Astrocyte (in vitro differentiated cells and primary cell): ENCODE measurements around the gene NABP1. TPM values are rescaled to one million over a fixed set of nuclear protein-coding genes. Genes with fewer than 3 reads are reported as not detected.

Source experiments
- DNase-seq: peaks from one replicate; pipeline ENCODE4 v3.0.0-alpha.2; 2010; ENCODE audit warnings: low read depth
- FAIRE-seq: peaks from 2 replicates; lab custom pipeline; 2011; peaks lifted over from hg19 to GRCh38; lab: Jason Lieb, UNC
- H2AFZ ChIP-seq: 2 replicates; pipeline ENCODE4 v1.6.0; 2012; ENCODE audit warnings: low read depth, low read length, inconsistent platforms
- H3K27ac ChIP-seq: 2 replicates; pipeline ENCODE4 v1.5.1; 2011; ENCODE audit warnings: low read depth, low read length, inconsistent platforms
- H3K27me3 ChIP-seq: 2 replicates; pipeline ENCODE4 v1.6.0; 2011; ENCODE audit warnings: low read length, inconsistent platforms; ENCODE audit not compliant: insufficient read depth
- H3K36me3 ChIP-seq: 2 replicates; pipeline ENCODE4 v1.5.1; 2011; ENCODE audit warnings: low read length, inconsistent platforms; ENCODE audit not compliant: insufficient read depth
- H3K4me1 ChIP-seq: 2 replicates; pipeline ENCODE4 v1.5.1; 2011; ENCODE audit warnings: low read length, inconsistent platforms; ENCODE audit not compliant: insufficient read depth
- H3K4me2 ChIP-seq: 2 replicates; pipeline ENCODE4 v1.6.0; 2012; ENCODE audit warnings: low read length, inconsistent platforms
- H3K4me3 ChIP-seq: 2 replicates; pipeline ENCODE4 v1.5.1; 2011; ENCODE audit warnings: low read depth, mild to moderate bottlenecking, low read length, inconsistent platforms; ENCODE audit not compliant: insufficient read depth
- H3K79me2 ChIP-seq: 2 replicates; pipeline ENCODE4 v1.6.0; 2012; ENCODE audit warnings: mild to moderate bottlenecking, low read length, inconsistent platforms; ENCODE audit not compliant: insufficient read depth
- H3K9ac ChIP-seq: 2 replicates; pipeline ENCODE4 v1.6.0; 2012; ENCODE audit warnings: mild to moderate bottlenecking, low read length, inconsistent platforms
- H3K9me3 ChIP-seq: 2 replicates; pipeline ENCODE4 v1.5.1; 2012; ENCODE audit warnings: low read depth, mild to moderate bottlenecking, low read length, inconsistent platforms; ENCODE audit not compliant: insufficient read depth
- H4K20me1 ChIP-seq: 2 replicates; pipeline ENCODE4 v1.6.0; 2012; ENCODE audit warnings: low read length, inconsistent platforms; ENCODE audit not compliant: insufficient read depth
- H3K27ac Mint-ChIP-seq: one replicate; pipeline ENCODE4 v1.8.0; 2021; ENCODE audit warnings: mild to moderate bottlenecking, mixed read lengths; ENCODE audit not compliant: unreplicated experiment
- H3K27me3 Mint-ChIP-seq: one replicate; pipeline ENCODE4 v1.8.0; 2021; ENCODE audit warnings: low read depth, mixed read lengths; ENCODE audit not compliant: unreplicated experiment
- H3K36me3 Mint-ChIP-seq: one replicate; pipeline ENCODE4 v1.8.0; 2021; ENCODE audit warnings: low read depth, mixed read lengths; ENCODE audit not compliant: unreplicated experiment
- H3K4me1 Mint-ChIP-seq: one replicate; pipeline ENCODE4 v1.8.0; 2021; ENCODE audit warnings: low read depth, mixed read lengths; ENCODE audit not compliant: unreplicated experiment
- H3K4me3 Mint-ChIP-seq: one replicate; pipeline ENCODE4 v1.8.0; 2021; ENCODE audit warnings: mild to moderate bottlenecking, moderate library complexity, mixed read lengths; ENCODE audit not compliant: unreplicated experiment
- H3K9me3 Mint-ChIP-seq: one replicate; pipeline ENCODE4 v1.8.0; 2021; ENCODE audit warnings: mild to moderate bottlenecking, mixed read lengths; ENCODE audit not compliant: unreplicated experiment
- CTCF ChIP-seq: IDR thresholded peaks from 2 replicates; pipeline ENCODE4 v1.5.1; 2011; ENCODE audit warnings: low read depth, mild to moderate bottlenecking, inconsistent platforms, low read length, moderate library complexity; ENCODE audit not compliant: insufficient read depth
- EZH2 ChIP-seq: IDR thresholded peaks from 2 replicates; pipeline ENCODE4 v1.6.1; 2012; ENCODE audit warnings: mild to moderate bottlenecking, low read length, inconsistent platforms; ENCODE audit not compliant: insufficient read depth
- total RNA-seq: library from RNA; stranded (reverse); gene quantifications from 2 replicates; pipeline ENCODE4 v1.2.1, GENCODE V29; 2021

NABP1 gene
- total RNA-seq, 1 donor from 2014 or later, result 213 TPM

- H3K27ac ChIP-seq, result no peak overlapping the region
- H3K36me3 ChIP-seq, result no peaks in the 10 kb centered on the region
- no peak for TF ChIP-seq CTCF
- Mint-ChIP-seq H3K4me1 (peaks cover 13% of the 10 kb centered on the region), H3K9me3 (no peaks in the 10 kb centered on the region), H3K27ac (no peak overlapping the region), H3K36me3 (no peaks in the 10 kb centered on the region), H3K27me3 (no peaks in the 10 kb centered on the region), H3K4me3 (no peak overlapping the region)
- no peaks in the 10 kb centered on the region for H3K27me3 ChIP-seq
- H3K4me1 ChIP-seq, result peaks cover 1% of the 10 kb centered on the region
- DNase-seq, result no peak
- no peak for FAIRE-seq
- no peaks in the 10 kb centered on the region for H3K9me3 ChIP-seq
- H4K20me1 ChIP-seq, result no peaks in the 10 kb centered on the region
- H2AFZ ChIP-seq, result no peak overlapping the region
- H3K9ac ChIP-seq, result no peak overlapping the region
- H3K4me2 ChIP-seq, result no peak overlapping the region
- no peak overlapping the region for H3K4me3 ChIP-seq
- H3K79me2 ChIP-seq, result no peaks in the 10 kb centered on the region
Observed at GRCh38 chr2:191701029-191701428, 23.1 kb downstream of the NABP1 start.

DNA sequence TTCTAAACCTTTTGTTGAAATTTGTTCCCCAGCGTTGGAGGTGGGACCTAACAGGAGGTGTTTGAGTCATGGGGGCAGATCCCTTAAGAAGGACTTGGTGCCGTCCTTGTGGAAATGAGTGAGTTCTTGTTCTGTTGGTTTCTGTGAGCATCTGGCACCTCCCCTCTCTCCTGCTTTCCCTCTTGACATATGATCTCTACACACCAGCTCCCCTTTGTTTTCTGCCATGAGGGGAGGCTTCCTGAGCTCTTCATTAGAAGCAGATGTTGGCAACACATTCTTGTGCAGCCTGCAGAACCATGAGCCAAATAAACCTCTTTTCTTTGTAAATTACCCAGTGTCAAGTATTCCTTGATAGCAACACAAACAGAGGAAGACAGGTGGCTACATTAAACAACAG lies 23.8 kb downstream of the NABP1 start:
- H3K27ac ChIP-seq, result no peak overlapping the region
- TF ChIP-seq EZH2, result no peak
- no peak for TF ChIP-seq CTCF
- Mint-ChIP-seq H3K4me1 (peaks cover 8% of the 10 kb centered on the region), H3K27ac (no peak overlapping the region), H3K4me3 (no peak overlapping the region), H3K36me3 (no peaks in the 10 kb centered on the region), H3K9me3 (no peaks in the 10 kb centered on the region), H3K27me3 (no peaks in the 10 kb centered on the region)
- no peaks in the 10 kb centered on the region for H3K36me3 ChIP-seq
- DNase-seq (no peak), FAIRE-seq (no peak)
- no peaks in the 10 kb centered on the region for H3K9me3 ChIP-seq
- H3K4me2 ChIP-seq, result no peak overlapping the region
- no peaks in the 10 kb centered on the region for H3K4me1 ChIP-seq
- H3K79me2 ChIP-seq, result no peaks in the 10 kb centered on the region
- H2AFZ ChIP-seq, result no peak overlapping the region
- H3K9ac ChIP-seq, result no peak overlapping the region
- no peaks in the 10 kb centered on the region for H3K27me3 ChIP-seq
- H3K4me3 ChIP-seq, result no peak overlapping the region
- no peaks in the 10 kb centered on the region for H4K20me1 ChIP-seq

- no peak overlapping the region for H2AFZ ChIP-seq
- Mint-ChIP-seq H3K9me3 (no peaks in the 10 kb centered on the region), H3K27me3 (no peaks in the 10 kb centered on the region), H3K36me3 (no peaks in the 10 kb centered on the region), H3K4me3 (no peak overlapping the region), H3K4me1 (peaks cover 8% of the 10 kb centered on the region), H3K27ac (no peak overlapping the region)
- no peak for TF ChIP-seq EZH2
- H3K27ac ChIP-seq, result no peak overlapping the region
- no peaks in the 10 kb centered on the region for H4K20me1 ChIP-seq
- no peaks in the 10 kb centered on the region for H3K79me2 ChIP-seq
- DNase-seq, result no peak
- no peak for FAIRE-seq
- H3K4me3 ChIP-seq, result no peak overlapping the region
- no peaks in the 10 kb centered on the region for H3K27me3 ChIP-seq
- no peak overlapping the region for H3K4me2 ChIP-seq
- no peaks in the 10 kb centered on the region for H3K36me3 ChIP-seq
- no peaks in the 10 kb centered on the region for H3K9me3 ChIP-seq
- H3K9ac ChIP-seq, result no peak overlapping the region
- no peaks in the 10 kb centered on the region for H3K4me1 ChIP-seq
Observed at GRCh38 chr2:191703079-191703725, 25.3 kb downstream of the NABP1 start.
